Glomerular endothelial cell (primary cell): ENCODE results near the gene PPL. TPM values are rescaled to one million over a fixed set of nuclear protein-coding genes. Genes with fewer than 3 reads are reported as not detected.
A peak's percentile ranks its signal among the peaks of the same experiment; 100 is the strongest.
"Not testable (repeated sequence)": the region's sequence is repeated elsewhere in the genome, so short reads cannot be mapped to it uniquely, and the experiment has no call there.

Experiments
- DNase-seq: peaks from one replicate; pipeline ENCODE4 v3.0.0-alpha.2; 2011; ENCODE audit warnings: low read depth, low spot score; ENCODE audit errors: extremely low read depth
- total RNA-seq: library from RNA; depleted of rRNA; stranded (reverse); fragments of >200 nt; gene quantifications from 2 replicates; pipeline ENCODE4 v1.2.3, GENCODE V29; 2015

The PPL gene
- total RNA-seq, 1 donor from 2014 or later, result 0.18 TPM

DNA sequence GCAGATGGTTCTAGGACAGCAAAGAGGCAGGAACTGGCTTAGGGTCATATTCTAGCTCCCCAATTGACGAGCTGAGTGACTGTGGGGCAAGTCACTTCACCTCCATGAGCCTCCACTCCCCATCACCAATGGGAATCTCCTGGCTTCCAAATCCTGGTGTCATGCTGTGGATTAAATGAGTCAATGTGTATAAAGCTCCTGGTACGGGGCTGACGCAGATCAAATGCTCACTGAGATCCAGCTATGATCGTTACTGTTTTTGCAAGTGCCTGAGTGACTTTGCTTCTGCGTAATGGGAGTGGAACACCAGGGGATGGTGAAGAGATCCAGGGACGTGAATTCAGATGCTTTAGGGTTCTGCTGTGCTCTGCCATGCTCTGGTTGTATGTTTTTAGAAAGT, 23.6 kb upstream of the PPL start:
- no peak for DNase-seq

DNA sequence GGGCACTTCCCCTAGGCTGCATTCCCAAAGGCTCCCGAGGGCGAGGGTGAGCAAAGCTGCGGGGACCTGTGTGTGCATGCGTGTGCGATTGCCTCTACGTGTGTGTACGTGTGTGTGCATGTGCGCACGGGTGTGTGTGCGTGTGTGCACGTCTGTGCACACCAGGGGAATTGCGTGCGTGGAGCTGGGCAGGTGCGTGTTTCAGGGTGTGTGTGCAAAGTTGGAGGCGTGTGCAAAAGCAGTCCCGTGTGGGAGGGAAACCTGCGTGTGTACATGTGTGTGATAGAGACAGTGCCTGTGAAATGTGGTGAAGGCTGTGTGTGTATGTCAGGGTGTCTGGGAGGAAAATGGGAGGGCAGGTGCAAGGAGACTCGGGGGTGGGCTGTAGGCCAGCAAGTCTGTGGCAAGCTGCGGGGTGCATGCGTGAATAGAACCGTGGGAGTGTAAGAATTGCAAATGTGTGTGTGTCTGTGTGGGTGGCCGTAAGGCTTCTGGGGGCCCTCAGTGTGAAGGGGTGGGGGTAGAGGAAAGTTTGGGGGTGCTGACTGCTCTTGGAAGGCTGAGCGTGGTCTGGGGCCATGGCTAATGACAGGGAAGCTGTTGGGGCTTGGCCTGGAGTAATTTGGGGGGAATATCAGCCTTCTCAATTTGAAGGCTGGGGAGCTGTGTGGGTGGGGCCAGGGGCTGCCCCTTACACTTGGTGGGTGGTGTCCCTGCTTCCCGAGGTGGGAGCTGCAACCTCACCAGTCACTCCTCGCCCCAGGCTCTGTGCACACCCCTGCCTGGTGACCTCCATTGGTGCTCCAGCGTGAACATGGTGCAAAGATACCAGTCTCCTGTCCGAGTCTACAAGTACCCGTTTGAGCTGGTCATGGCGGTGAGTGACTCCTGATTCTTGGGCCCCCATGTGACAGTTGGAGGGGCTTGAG, 21.8 kb upstream of the PPL start:
- DNase-seq, result no peak

DNA sequence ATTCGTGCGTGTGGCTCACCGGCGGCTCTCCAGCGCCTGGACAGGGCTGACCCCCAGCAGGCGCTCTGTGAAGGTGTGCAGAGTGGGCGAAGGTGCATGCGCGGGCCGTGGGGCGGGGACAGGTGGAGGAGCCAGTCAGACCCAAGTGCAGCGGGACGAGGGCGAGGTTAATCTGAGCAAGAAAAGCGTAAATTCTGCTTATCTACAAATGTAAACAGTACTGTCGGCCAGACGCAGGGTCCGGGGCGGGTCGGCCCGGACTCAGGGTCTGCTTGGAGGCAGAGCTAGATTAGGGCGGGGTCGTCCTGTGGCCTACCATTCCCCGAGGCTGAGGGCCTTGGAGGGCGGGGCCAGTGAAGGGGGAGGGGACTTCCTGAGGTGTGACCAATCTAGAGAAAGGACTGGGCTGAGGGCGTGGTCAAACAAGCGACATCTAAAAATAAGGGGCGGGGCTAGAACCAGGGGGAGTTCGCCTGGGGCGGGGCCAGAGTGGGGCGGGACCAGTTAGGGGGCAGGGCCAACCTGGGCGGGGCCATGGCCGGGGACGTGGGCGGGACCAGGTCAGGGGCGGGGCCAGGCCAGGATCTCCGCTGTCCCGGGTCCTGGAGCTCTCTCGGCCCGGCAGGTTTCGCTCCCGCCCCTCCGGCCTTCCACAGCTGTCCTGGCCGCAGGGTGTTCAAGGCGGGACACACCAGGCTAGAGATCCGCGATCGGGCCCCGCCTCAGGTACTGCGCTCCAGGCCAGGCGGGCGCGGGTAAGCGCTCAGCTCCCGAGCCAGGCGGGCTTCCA, 21.0 kb upstream of the PPL start, which contains the start of gene SEC14L5:
SEC14L5 (plus strand) TSS at position 611 of the 790 bp plus-strand sequence. CDS start 994 bp downstream, outside the sequence.
- DNase-seq, result peak; percentile 75

DNA sequence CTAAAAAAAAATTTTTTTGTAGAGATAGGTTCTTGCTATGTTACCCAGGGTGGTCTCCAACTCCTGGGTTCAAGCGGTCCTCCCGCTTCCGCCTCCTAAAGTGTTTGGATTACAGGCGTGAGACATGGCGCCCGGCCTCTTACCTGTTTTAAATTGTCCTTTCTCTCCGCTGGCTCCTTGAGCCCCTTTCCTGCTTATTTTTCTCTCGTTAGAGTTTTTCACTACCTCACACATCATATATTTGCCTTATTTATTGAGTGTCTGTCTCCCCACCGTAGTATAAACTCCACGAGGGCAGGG, 20.4 kb upstream of the PPL start:
- DNase-seq, result no peak

DNA sequence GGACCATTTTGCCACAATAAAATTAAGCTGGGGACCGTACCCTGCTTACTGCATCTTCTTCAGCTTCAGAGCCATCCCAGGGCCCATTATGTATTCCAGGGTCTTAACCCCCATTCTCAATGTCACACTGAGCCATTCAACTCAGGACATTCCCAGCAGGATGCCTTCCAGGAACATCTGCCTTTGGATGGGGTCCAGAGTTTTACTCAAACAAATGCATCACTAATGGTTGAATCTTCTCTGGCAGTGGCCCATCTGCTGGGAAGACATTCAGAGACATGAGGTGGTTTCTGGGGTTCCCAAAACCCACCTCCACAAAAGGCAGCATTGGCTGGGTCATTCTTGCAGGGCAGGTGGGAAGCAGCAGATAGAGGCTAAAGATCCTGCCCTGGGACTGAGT, 17.8 kb upstream of the PPL start:
- no peak for DNase-seq

DNA sequence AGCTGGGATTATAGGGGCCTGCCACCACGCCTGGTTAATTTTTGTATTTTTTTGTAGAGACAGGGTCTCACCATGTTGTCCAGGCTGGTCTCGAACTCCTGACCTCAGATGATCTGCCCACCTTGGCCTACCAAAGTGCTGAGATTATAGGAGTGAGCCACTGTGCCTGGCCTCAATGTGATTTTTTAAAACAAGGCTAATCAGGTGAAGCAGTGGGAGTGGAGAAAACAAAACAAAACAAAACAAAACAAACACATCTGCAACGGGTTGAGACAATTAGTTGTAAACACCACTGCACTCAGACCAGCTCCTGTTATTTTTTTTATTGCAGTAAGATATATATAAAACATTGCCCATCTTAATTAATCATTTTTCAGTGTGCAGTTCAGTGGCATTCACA, 14.6 kb upstream of the PPL start:
- DNase-seq, result not testable (repeated sequence)

DNA sequence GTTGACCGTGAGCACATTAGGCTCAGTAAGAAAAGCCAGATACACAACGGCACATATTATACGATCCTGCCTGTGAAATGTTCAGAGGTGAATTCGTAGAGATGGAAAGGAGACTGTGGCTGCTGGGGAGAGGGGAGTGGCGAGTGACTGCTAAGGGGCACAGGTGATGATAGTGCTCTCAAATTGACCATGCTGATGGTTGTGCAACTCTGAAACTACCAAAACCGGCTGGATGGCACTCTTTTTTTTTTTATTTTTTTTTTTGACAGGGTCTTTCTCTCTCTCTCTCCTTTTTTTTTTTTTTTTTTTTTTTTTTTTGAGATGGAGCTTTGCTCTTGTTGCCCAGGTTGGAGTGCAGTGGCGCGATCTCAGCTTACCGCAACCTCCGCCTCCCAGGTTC, 13.0 kb upstream of the PPL start:
- DNase-seq, result no peak

DNA sequence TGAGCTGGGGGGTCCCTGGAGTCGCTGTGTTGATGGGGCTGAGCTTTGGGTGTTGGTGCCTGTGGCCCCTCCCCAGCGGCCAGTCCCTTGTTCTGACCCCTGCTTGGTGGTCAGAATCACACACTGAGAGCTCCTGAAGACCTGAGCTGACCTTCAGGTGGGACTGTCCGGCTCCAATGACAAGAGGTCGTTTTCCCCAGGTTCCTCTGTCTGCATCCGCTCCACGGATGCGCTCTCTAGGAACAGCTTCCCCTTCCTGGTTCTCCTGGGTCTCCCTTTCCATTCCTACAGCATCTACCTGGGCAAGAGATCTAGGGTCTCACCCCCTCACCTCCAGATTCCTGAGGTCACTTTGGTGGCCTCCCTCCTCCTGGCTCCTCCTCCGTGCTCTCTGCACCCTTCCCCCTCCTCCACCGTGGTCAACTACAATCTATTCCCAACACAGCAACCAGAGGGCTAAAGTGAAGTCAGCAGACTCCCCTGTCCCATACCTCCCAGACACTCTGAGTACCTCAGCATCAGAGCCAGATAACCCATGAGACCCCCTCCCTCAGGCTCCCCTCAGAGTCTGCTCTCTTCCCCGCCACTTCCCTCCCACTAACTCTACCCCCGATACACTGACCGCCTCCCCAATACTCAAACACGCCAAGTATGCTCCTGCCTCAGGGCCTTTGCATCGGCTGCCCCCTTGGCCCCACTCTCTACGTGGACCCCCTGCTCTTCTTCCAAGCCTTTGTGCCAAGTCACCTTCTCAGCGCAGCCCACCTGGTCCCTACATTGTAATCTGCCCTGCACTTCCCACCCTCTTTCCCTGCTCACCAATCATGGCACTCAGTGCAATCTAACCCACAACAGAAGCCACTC, 12.2 kb upstream of the PPL start:
- DNase-seq, result no peak

DNA sequence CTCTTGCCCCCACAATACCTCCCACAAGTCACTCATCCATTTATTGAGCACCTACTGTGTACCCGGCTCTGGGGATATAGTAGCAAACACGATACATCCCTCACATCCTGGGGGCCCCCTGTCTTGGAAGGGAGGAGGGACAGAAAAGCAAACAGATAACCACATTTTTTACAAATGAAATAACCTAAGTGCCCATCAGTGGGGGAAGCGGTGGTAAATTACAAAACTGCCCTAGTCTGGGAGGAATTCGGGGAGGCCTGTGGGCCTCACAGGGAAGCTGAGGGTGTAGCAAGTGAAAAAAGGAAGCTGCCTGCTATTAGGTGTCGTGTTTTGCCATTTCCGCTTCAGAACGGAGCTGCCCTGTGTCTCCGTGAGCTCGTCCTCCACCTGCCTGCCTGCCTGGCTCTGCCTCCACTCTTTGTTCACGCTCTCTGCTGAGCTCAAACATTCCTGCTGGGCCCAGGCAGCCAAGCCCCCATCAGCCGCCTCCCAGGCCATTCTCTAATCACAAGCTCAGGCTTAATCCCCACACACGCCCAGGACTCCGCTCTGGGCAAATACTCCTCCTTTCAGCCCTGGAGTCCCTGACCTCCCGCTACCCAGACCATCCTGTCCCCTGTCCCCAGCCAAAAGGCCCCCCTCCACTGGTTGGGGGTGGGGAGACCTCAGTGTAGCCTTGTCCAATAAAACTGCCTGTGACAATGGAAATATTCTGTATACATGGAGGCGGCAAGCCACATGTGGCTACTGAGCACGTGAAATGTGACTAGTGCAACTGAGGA, 11.0 kb upstream of the PPL start:
- DNase-seq, result no peak

DNA sequence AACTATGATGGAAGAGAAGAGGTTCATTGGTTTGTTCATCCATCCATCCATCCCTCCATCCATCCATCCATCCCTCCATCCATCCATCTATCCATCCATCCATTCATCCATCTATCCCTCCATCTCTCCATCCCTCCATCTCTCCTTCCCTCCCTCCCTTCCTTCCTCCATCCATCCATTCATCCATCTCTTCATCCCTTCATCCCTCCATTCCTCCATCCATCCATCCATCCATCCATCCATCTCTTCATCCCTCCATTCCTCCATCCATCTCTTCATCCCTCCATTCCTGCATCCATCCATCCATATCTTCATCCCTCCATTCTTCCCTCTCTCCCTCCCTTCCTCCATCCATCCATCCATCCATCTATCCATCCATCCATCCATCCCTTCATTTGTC, 10.0 kb upstream of the PPL start:
- DNase-seq, result no peak

DNA sequence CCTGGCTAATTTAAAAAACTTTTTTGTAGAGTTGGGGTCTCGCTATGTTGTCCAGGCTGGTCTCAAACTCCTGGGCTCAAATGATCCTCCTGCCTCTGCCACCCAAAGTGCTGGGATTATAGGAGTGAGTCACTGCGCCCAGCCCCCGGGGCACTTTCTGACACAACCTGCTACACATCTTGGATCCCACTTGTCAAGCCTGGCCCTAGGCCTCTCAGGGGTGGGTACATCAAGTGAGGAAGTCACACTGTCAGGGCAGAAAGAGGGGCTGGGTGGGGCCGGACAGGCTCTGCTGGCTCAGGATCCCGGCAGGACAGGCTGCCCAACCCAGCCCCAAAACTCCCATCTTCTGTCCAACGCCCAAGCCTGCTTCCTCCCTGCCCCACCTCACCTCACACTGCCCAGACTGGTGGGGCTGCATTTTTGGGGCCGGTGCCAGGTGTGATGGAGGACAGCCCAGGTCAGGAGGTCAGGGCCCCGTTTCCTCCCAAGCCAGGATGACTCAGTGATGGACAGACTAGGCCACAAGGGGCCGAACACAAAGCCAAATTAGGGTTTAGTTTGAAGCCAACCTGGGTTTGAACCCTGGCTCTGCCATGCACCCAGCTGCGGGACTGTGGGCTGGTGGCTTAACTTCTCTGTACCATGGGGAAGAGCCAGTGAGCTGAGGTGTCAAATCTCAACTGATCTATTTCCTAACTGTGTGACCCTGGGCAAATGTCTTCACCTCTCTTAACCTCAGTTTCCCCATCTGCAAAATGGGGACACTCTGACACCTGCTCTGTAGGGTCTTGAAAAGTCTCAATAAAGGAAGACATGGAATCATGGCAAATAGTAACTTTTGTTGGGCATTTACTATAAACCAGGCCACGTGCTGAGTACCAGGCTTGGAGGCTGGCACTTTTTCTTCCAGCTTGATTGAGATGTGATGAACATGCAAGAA, 8.9 kb upstream of the PPL start:
- no peak for DNase-seq

DNA sequence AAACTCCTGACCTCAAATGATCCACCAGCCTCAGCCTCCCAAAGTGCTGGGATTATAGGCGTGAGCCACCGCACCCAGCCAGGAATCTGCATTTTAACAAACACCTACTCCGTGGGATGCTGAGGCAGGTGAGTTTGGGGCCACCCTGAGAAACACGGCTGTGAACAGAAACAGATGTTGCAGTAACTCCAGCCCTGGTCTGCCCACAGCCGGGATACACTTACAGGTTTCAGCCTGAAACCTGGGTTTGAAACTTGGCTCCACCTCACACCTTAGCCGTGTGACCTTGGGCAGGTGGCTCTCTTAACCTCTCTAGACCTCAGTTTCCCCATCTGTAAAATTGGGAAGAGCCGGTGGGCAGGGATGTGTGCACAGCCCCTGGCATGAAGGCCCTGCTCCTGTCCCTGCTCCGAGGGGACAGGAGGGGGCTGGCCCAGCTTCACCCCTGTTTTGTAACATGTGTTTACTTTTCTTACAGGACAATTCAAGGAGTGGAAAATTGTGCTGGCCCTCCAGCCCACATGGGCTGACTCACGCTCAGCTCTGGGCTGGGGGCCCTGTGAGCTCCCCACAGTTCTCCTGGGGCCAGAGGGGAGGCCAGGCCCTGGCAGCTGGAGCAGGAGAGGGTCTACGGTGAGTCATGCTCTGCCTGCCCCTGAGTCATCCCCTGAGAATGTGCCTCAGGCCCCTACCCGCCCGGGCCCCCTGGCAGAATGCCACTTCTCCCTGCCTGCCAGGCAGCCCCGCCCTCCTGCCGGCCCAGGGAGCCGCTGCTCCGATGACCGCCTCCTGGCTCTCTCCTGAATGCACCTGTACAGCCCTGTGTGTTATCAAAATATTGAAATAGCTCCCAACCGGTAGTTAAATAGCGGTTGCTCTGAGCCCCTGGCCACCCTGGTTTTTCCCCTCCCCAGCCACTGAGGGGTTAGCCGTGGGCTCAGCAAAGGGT, 7.7 kb upstream of the PPL start:
- DNase-seq, result peak; percentile 64

DNA sequence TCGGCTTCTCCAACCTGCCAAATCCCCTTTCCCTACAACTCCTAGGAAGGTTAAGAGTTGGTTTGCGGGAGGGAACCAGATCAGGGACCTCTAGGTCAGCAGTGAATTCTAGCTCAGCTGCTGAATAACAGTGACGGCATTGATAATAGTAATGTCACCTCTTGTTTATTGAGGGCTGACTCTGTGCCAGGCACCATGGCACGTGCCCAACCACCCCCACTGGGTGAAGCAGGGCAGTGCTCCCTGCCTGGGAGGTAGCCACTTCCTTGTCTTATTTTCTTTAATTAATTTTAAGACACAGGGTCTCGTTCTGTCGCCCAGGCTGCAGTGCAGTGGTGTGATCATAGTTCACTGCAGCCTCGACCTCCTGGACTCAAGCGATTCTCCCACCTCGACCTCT, 5.5 kb upstream of the PPL start:
- DNase-seq, result no peak

DNA sequence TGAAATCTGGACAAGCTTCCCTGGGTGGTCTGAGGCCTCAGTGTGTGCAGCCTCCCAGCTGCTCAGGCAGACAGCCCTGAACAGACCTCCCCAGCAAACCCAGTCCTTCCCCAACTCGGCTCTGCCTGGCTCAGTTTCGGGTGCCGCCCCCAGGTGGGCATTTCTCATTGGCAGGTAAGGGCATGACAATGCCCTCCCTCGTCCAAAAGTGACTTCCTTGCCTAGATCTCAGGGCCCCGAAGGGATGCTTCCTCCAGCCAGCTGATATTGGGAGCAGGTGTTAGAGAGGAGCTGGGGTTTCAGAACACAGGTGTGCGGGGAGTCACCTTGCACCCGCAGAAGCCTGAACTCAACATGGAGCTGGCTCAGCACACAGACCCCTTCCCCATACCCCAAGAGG, 3.8 kb upstream of the PPL start:
- DNase-seq, result no peak

DNA sequence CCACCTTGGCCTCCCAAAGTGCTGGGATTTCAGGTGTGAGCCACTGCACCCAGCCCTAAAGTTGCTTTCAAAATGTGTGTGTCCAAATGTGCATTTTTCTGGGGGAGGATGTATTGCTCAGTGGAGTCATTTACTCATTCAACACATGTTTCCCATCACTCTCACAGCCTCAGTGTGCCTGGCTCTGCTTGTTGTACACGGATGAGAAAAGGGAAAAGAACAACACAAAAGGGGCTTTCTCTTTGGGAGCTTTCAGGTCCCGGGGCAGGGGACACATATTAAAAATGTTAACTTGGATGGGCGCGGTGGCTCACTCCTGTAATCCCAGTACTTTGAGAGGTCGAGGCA, 1.7 kb upstream of the PPL start:
- DNase-seq, result no peak

DNA sequence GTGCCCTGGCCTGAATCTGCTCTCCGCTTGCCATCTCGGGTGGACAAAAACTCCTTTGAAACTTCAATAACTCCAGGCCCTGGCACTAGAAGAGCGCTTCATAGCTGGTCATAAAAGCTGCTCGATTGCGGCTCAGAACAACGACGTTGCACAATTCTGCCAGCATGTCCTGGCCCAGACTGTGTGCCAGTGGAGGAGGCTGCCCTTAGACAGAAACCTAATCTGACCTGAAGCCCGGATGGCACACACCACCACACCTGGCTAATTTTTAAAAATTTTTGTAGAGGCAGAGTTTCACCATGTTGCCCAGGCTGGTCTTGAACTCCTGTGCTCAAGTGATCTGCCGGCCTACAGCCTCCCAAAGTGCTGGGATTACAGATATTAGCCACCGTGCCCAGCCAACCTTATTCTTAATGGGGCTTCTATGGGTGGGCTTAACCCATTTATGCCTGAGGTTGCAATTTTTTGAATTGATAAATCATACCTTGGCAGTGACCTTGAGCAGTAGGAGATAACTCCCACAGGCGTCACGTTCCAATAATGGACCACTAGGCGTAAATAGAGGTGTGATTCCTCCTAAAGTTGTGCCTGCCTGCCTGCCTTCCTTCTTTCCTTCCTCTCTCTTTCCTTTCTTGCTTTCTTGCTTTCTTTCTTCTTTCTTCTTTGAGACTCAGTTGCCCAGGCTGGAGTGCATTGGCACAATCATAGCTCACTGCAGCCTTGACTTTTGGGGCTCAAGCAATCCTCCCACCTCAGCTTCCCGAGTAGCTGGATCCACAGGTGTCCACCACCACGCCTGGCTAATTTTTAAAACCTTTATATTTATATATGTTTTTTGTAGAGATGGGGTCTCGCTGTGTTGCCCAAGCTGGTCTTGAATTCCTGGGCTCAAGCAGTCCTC, 1.1 kb upstream of the PPL start:
- DNase-seq, result no peak
